Large intestine (tissue), 3 donors: ENCODE data around the gene MACO1. TPM values are rescaled to one million over a fixed set of nuclear protein-coding genes. Genes with fewer than 3 reads are reported as not detected.

ENCODE experiments used
- DNase-seq, 2 donors: peaks; one replicate each; pipeline versions ENCODE4 v3.0.0 to v3.0.0-alpha.2; 2013
- H3K27ac ChIP-seq: one replicate; pipeline ENCODE4 v1.5.1; 2013; ENCODE audit warnings: low read length
- H3K27me3 ChIP-seq: 2 replicates; pipeline ENCODE4 v1.6.1; 2013; ENCODE audit warnings: low read length; ENCODE audit not compliant: control insufficient read depth, insufficient read depth
- H3K36me3 ChIP-seq: 2 replicates; pipeline ENCODE4 v1.6.1; 2013; ENCODE audit warnings: low read length; ENCODE audit not compliant: control insufficient read depth, insufficient read depth
- H3K4me1 ChIP-seq: one replicate; pipeline ENCODE4 v1.6.1; 2013; ENCODE audit warnings: low read length; ENCODE audit not compliant: control insufficient read depth, insufficient read depth
- H3K4me3 ChIP-seq: one replicate; pipeline ENCODE4 v1.5.1; 2013; ENCODE audit warnings: low read length
- H3K9me3 ChIP-seq: one replicate; pipeline ENCODE4 v1.6.1; 2013; ENCODE audit warnings: mild to moderate bottlenecking, low read depth, low read length, moderate library complexity; ENCODE audit not compliant: control insufficient read depth
- WGBS: methylation state at CpG from one replicate; pipeline ENCODE4 v1.1.5; 2013; ENCODE audit warnings: low lambda C conversion rate; ENCODE audit not compliant: insufficient coverage; 5-methylcytosine and 5-hydroxymethylcytosine counted together
- polyA plus RNA-seq: library from polyadenylated mRNA; unstranded; fragments of 120-200 nt; gene quantifications from one replicate; pipeline ENCODE4 v1.2.1, GENCODE V29; 2013

MACO1 gene
- polyA plus RNA-seq, 1 donor: 17.5 TPM

DNA sequence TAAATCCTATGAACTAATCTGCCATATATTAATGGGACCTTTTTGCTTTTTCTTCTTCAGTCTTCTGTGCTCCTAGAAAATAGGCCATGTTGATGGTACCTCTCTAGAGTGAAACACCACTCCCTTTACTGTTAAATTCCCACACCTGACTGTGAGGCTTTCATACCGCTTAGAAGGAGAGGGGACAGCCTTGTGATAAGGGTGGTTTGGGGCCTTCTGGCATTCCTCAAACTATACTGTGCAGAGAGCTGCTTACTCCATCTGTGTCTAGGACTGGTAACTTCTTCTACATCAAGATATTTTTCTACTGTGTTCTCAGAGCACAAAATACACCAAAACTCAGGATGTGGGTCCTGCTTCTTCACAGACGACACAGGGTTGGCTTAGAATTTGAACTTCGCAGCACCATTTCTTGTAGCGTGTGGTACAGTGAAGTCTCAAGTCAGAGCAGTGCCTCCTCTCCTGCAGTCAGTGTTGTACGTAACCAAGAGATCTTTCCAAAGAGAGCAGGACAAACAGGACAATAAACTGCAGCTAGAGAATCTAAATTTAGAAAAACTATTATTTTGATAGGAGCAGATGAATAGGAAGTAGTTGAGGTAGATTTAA lies 43.8 kb downstream of the MACO1 start:
- DNase-seq: no peak
- Histone ChIP-seq H3K27ac (no peak overlapping the region), H3K9me3 (no peaks in the 10 kb centered on the region), H3K27me3 (no peaks in the 10 kb centered on the region), H3K4me1 (peaks cover 25% of the 10 kb centered on the region), H3K36me3 (no peaks in the 10 kb centered on the region), H3K4me3 (no peak overlapping the region)
- no CpG with 5 or more reads among the region's 5 CpGs for WGBS

DNA sequence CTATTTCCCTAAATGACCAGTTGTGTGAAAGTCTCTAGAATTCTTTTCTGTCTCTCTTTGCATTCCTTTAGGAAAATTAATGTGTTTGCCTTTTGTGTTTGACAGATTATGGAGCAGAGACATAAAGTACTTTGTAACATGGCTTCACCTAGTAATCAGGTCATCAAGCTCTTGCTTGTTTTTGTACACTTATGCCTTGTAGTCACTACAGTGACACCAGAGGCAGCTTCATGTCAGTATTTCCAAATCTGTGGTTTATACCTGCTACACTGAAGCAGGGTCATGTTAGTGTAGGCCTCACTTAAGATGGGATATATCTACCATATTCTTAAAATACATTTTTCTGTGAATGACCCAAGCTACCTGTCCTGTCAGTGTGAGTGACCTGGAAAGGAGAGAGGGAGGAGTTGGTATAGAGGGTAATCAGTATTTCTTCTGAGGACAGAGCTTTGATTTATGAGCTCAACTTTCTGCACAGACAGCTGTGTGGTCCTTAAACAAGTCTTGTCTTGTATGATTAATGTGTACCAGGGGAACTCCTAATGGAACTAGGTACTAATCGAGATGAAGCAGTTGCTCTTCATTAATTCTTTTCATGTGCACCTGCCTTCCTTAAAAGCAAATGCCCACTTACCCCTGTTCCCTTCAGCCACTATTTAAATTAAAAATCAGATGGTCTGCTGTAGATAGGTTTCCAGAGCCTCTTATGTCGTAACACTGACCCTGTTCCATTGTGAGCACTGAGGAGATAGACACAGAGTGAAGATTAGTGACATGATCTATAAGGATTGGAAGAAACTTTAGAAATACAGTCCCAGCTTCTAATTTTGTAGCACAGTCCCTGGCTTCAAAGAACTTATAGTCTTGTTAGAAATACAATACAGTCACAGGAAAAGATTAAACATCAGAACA lies 45.7 kb downstream of the MACO1 start:
- peaks cover 25% of the 10 kb centered on the region for H3K4me1 ChIP-seq
- H3K9me3 ChIP-seq: no peaks in the 10 kb centered on the region
- H3K4me3 ChIP-seq: no peak overlapping the region
- H3K36me3 ChIP-seq: no peaks in the 10 kb centered on the region
- H3K27ac ChIP-seq: no peak overlapping the region
- peak in 1 of 2 donors; percentile 25 for DNase-seq
- no peaks in the 10 kb centered on the region for H3K27me3 ChIP-seq
- WGBS: 29% methylated on average over 1 of the region's 2 CpGs

GRCh38 chr1:25477448-25478034 lies 46.8 kb downstream of the MACO1 start:
- H3K27me3 ChIP-seq: no peaks in the 10 kb centered on the region
- peak overlapping the region; percentile 35 for H3K27ac ChIP-seq
- no CpG with 5 or more reads among the region's 1 CpG for WGBS
- H3K4me3 ChIP-seq: no peak overlapping the region
- H3K36me3 ChIP-seq: no peaks in the 10 kb centered on the region
- peaks cover 25% of the 10 kb centered on the region for H3K4me1 ChIP-seq
- peak; percentile 37 to 62 for DNase-seq
- H3K9me3 ChIP-seq: no peaks in the 10 kb centered on the region

- Histone ChIP-seq H3K4me3 (no peak overlapping the region), H3K9me3 (no peaks in the 10 kb centered on the region), H3K36me3 (peaks cover 3% of the 10 kb centered on the region), H3K27me3 (no peaks in the 10 kb centered on the region), H3K27ac (no peak overlapping the region), H3K4me1 (peaks cover 25% of the 10 kb centered on the region)
- no peak for DNase-seq
These were observed 47.9 kb downstream of the MACO1 start for GRCh38 chr1:25478633-25479032.

DNA sequence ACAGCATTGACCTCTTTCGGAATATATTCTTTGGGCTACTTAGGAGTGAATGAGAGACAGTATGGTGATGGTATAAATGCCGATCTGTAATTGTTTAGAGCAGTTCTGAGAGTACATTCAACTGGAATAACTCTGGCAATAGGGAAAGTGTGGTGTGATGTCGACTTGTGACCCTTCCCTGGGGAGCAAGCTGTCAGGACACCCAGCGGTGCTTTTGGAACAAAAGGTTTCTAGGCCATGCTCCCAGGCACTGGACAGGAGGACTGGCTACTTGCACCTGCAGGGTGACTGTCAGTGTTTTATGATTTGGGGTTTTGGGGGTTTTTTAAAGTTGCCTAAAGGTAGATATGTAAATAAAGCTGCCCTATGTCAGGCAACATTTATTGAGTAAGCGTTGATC lies 50.9 kb downstream of the MACO1 start:
- Histone ChIP-seq H3K4me3 (no peak overlapping the region), H3K9me3 (no peaks in the 10 kb centered on the region), H3K4me1 (peaks cover 17% of the 10 kb centered on the region), H3K36me3 (peaks cover 19% of the 10 kb centered on the region), H3K27ac (no peak overlapping the region), H3K27me3 (no peaks in the 10 kb centered on the region)
- 100% methylated on average over 2 of the region's 5 CpGs for WGBS
- DNase-seq: no peak

DNA sequence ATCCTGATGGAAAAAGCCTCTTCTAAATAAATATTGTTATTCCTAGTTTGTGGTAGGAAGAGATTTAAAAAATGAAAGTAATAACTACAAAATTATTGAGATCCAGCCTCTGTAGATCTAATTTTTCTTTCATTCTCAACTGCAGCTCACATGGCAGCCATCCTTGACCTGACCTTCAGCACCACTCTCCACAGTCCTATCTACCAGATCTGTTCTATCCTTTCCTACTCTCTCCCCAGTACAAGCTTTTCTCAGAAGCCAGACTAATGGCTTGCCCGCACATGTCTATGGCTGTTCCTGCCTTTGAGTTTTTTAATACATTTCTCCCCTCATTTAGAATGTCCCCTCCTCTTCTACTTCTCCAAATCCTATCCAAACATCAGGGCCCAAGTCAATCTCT lies 51.5 kb downstream of the MACO1 start:
- no peaks in the 10 kb centered on the region for H3K27me3 ChIP-seq

GRCh38 chr1:25484096-25484495 lies 53.4 kb downstream of the MACO1 start:
- Histone ChIP-seq H3K27me3 (no peaks in the 10 kb centered on the region), H3K36me3 (peaks cover 23% of the 10 kb centered on the region), H3K4me1 (no peaks in the 10 kb centered on the region), H3K27ac (no peak overlapping the region), H3K9me3 (no peaks in the 10 kb centered on the region), H3K4me3 (no peak overlapping the region)
- WGBS: no CpG with 5 or more reads among the region's 10 CpGs
- no peak for DNase-seq

More for the DNA sequence above, 51.5 kb downstream of the MACO1 start:
- peaks cover 19% of the 10 kb centered on the region for H3K36me3 ChIP-seq
- H3K4me3 ChIP-seq: no peak overlapping the region
- WGBS: no CpG with 5 or more reads among the region's 1 CpG
- H3K4me1 ChIP-seq: peaks cover 11% of the 10 kb centered on the region
- no peak for DNase-seq
- no peaks in the 10 kb centered on the region for H3K9me3 ChIP-seq
- no peak overlapping the region for H3K27ac ChIP-seq

DNA sequence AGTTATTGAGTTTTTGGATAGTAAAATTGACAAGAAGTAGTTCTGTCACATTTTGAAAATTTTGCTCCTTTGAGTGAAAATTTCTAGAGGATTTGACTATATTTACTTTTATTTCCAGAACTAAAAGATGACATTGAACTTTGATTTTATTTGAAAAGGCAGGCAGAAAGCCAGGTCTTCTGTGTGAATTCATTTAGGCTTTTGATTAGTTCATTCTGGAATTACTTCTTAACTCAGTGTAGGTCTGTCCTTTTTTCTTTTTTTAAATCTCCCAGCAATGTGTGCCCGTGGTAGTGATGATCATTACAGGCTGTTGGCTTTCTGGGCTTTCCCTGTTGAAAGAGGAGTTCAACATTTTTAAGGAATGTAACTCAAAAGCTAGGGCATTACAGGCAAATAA lies 53.8 kb downstream of the MACO1 start:
- Histone ChIP-seq H3K27ac (no peak overlapping the region), H3K4me1 (no peaks in the 10 kb centered on the region), H3K9me3 (no peaks in the 10 kb centered on the region), H3K36me3 (peaks cover 26% of the 10 kb centered on the region), H3K4me3 (no peak overlapping the region), H3K27me3 (no peaks in the 10 kb centered on the region)
- no peak for DNase-seq
- WGBS: no CpG with 5 or more reads among the region's 1 CpG

DNA sequence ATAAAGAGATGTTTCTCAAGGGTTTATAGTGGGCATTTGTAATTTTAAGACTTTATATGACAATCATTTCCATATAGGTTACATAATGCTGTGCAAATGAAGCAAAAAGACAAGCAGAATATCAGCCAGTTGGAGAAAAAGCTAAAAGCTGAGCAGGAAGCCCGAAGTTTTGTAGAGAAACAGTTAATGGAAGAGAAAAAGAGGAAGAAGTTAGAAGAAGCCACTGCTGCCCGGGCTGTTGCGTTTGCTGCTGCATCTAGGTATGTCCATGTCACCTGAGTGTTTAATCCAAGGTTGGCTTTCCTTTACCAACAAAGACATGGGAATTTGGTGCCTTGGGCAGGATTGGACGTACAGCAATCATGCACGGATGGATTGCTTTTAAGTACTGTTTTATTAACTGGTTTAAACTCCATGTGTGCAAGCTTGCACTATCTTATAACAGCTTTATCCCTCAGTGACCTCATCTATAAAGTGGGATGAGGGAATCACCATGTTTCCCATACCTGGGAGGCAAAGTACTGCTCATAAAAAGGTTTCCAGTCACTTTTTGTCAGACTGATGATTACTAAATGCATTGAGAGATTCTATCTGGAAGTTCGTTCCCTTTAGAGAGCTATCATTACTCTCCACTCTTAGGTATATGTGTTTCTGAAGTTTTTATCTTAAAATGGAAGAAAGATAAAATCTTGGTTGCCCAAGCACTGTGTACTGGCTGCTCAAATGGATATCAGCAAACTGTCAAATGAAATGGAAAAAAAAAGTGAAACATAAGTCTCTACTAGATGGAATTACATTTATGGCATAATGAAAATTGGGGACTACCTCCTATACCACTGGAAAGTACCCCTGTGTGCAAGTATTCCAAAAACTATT lies 55.1 kb downstream of the MACO1 start:
- WGBS: 89% methylated on average over 2 of the region's 6 CpGs

GRCh38 chr1:25486602-25487001 lies 55.9 kb downstream of the MACO1 start:
- no peak for DNase-seq
- Histone ChIP-seq H3K27me3 (no peaks in the 10 kb centered on the region), H3K36me3 (peaks cover 33% of the 10 kb centered on the region), H3K4me1 (no peaks in the 10 kb centered on the region), H3K27ac (no peak overlapping the region), H3K4me3 (no peak overlapping the region), H3K9me3 (no peaks in the 10 kb centered on the region)
- 89% methylated on average over 1 of the region's 1 CpG for WGBS

More for the DNA sequence above, 55.1 kb downstream of the MACO1 start:
- Histone ChIP-seq H3K4me1 (no peaks in the 10 kb centered on the region), H3K27me3 (no peaks in the 10 kb centered on the region), H3K27ac (no peak overlapping the region), H3K9me3 (no peaks in the 10 kb centered on the region), H3K36me3 (peaks cover 28% of the 10 kb centered on the region), H3K4me3 (no peak overlapping the region)
- no peak for DNase-seq
